Activated CD4-positive, alpha-beta T cell treated with anti-CD3 and anti-CD28 coated beads, Interleukin-2, amount 10 ng/mL, durations not matched to agents 24 days and 14 days (primary cell): ENCODE data around the gene RASGRP4. TPM values are rescaled to one million over a fixed set of nuclear protein-coding genes. Genes with fewer than 3 reads are reported as not detected.

Experiments used
- DNase-seq: peaks from one replicate; pipeline ENCODE4 v3.0.0; 2022
- H3K27ac Mint-ChIP-seq: one replicate; pipeline ENCODE4 v1.8.0; 2022; ENCODE audit warnings: mild to moderate bottlenecking, mixed read lengths
- H3K27me3 Mint-ChIP-seq: one replicate; pipeline ENCODE4 v1.8.0; 2022; ENCODE audit warnings: mixed read lengths
- H3K36me3 Mint-ChIP-seq: one replicate; pipeline ENCODE4 v1.8.0; 2022; ENCODE audit warnings: low read depth, mild to moderate bottlenecking, mixed read lengths
- H3K4me1 Mint-ChIP-seq: one replicate; pipeline ENCODE4 v1.8.0; 2021; ENCODE audit warnings: mixed read lengths
- H3K4me3 Mint-ChIP-seq: one replicate; pipeline ENCODE4 v1.8.0; 2022; ENCODE audit warnings: mild to moderate bottlenecking, moderate library complexity, mixed read lengths
- H3K9me3 Mint-ChIP-seq: one replicate; pipeline ENCODE4 v1.8.0; 2021; ENCODE audit warnings: mixed read lengths
- intact Hi-C: fragments of 100-400 bp; cut with micrococcal nuclease; formaldehyde crosslinking; loops from one replicate; pipeline ENCODE4 v1.15.1; 2023
- total RNA-seq: library from RNA; stranded (reverse); gene quantifications from 2 replicates; pipeline ENCODE4 v1.2.3, GENCODE V29; 2022

RASGRP4 gene
- total RNA-seq, 1 donor from 2014 or later: 2.1 TPM

GRCh38 chr19:38401148-38401547 lies 24.9 kb downstream of the RASGRP4 start:
- peaks cover 24% of the 10 kb centered on the region for H3K4me1 Mint-ChIP-seq
- H3K9me3 Mint-ChIP-seq: no peaks in the 10 kb centered on the region
- H3K27me3 Mint-ChIP-seq: peaks cover 2% of the 10 kb centered on the region
- H3K4me3 Mint-ChIP-seq: no peak overlapping the region
- no peak overlapping the region for H3K27ac Mint-ChIP-seq
- no peak for DNase-seq
- intact Hi-C loops: loop anchor here (10.0 kb wide), 1 partner anchor 494 kb away; the partner anchor contains the start of genes NFKBIB and SIRT2
- H3K36me3 Mint-ChIP-seq: peaks cover 10% of the 10 kb centered on the region

- Mint-ChIP-seq H3K4me1 (peaks cover 24% of the 10 kb centered on the region), H3K27ac (peak overlapping the region; percentile 38), H3K27me3 (peaks cover 2% of the 10 kb centered on the region), H3K4me3 (no peak overlapping the region), H3K9me3 (no peaks in the 10 kb centered on the region), H3K36me3 (peaks cover 8% of the 10 kb centered on the region)
- no peak for DNase-seq
- intact Hi-C loops: loop anchor here (10.0 kb wide), 1 partner anchor 494 kb away; the partner anchor contains the start of genes NFKBIB and SIRT2
Observed at GRCh38 chr19:38400361-38400760, 25.7 kb downstream of the RASGRP4 start.

GRCh38 chr19:38399537-38399936 lies 26.5 kb downstream of the RASGRP4 start:
- peaks cover 28% of the 10 kb centered on the region for H3K4me1 Mint-ChIP-seq
- H3K27ac Mint-ChIP-seq: no peak overlapping the region
- no peak for DNase-seq
- H3K36me3 Mint-ChIP-seq: peaks cover 2% of the 10 kb centered on the region
- peaks cover 2% of the 10 kb centered on the region for H3K27me3 Mint-ChIP-seq
- H3K9me3 Mint-ChIP-seq: no peaks in the 10 kb centered on the region
- no peak overlapping the region for H3K4me3 Mint-ChIP-seq
- intact Hi-C loops: no loop called here

GRCh38 chr19:38399081-38399480 lies 26.9 kb downstream of the RASGRP4 start:
- intact Hi-C loops: no loop called here
- H3K9me3 Mint-ChIP-seq: no peaks in the 10 kb centered on the region
- H3K27me3 Mint-ChIP-seq: peaks cover 2% of the 10 kb centered on the region
- H3K4me3 Mint-ChIP-seq: no peak overlapping the region
- H3K27ac Mint-ChIP-seq: no peak overlapping the region
- H3K4me1 Mint-ChIP-seq: peaks cover 25% of the 10 kb centered on the region
- peaks cover 2% of the 10 kb centered on the region for H3K36me3 Mint-ChIP-seq
- no peak for DNase-seq

GRCh38 chr19:38395381-38396114 lies 30.5 kb downstream of the RASGRP4 start:
- intact Hi-C loops: no loop called here

GRCh38 chr19:38394488-38394887 lies 31.5 kb downstream of the RASGRP4 start:
- DNase-seq: peak; percentile 93
- peaks cover 2% of the 10 kb centered on the region for H3K36me3 Mint-ChIP-seq
- H3K4me3 Mint-ChIP-seq: peak overlapping the region; percentile 85
- H3K9me3 Mint-ChIP-seq: no peaks in the 10 kb centered on the region
- intact Hi-C loops: no loop called here
- peaks cover 28% of the 10 kb centered on the region for H3K4me1 Mint-ChIP-seq
- H3K27me3 Mint-ChIP-seq: peaks cover 22% of the 10 kb centered on the region
- H3K27ac Mint-ChIP-seq: peak overlapping the region; percentile 84

More at GRCh38 chr19:38395381-38396114, 30.5 kb downstream of the RASGRP4 start:
- DNase-seq: peak; percentile 88
- H3K4me1 Mint-ChIP-seq: peaks cover 27% of the 10 kb centered on the region
- peak overlapping the region; percentile 84 for H3K27ac Mint-ChIP-seq
- no peaks in the 10 kb centered on the region for H3K9me3 Mint-ChIP-seq
- peaks cover 19% of the 10 kb centered on the region for H3K27me3 Mint-ChIP-seq
- H3K4me3 Mint-ChIP-seq: peak overlapping the region; percentile 85
- peaks cover 2% of the 10 kb centered on the region for H3K36me3 Mint-ChIP-seq

- no peaks in the 10 kb centered on the region for H3K9me3 Mint-ChIP-seq
- no peak overlapping the region for H3K4me3 Mint-ChIP-seq
- no peak overlapping the region for H3K27ac Mint-ChIP-seq
- intact Hi-C loops: no loop called here
- DNase-seq: no peak
- H3K27me3 Mint-ChIP-seq: peaks cover 29% of the 10 kb centered on the region
- peaks cover 36% of the 10 kb centered on the region for H3K4me1 Mint-ChIP-seq
- H3K36me3 Mint-ChIP-seq: peaks cover 2% of the 10 kb centered on the region
Observed at GRCh38 chr19:38392707-38393308, 33.2 kb downstream of the RASGRP4 start.

GRCh38 chr19:38391911-38392464 lies 34.0 kb downstream of the RASGRP4 start:
- Mint-ChIP-seq H3K4me1 (peaks cover 35% of the 10 kb centered on the region), H3K9me3 (no peaks in the 10 kb centered on the region), H3K4me3 (no peak overlapping the region), H3K27me3 (peaks cover 29% of the 10 kb centered on the region), H3K36me3 (peaks cover 5% of the 10 kb centered on the region), H3K27ac (no peak overlapping the region)
- no peak for DNase-seq
- intact Hi-C loops: no loop called here

GRCh38 chr19:38389957-38390924 lies 35.8 kb downstream of the RASGRP4 start:
- Mint-ChIP-seq H3K4me1 (peaks cover 27% of the 10 kb centered on the region), H3K27me3 (peaks cover 29% of the 10 kb centered on the region), H3K27ac (no peak overlapping the region), H3K9me3 (no peaks in the 10 kb centered on the region), H3K4me3 (peak overlapping the region; percentile 32), H3K36me3 (peaks cover 5% of the 10 kb centered on the region)
- no peak for DNase-seq
- intact Hi-C loops: no loop called here

GRCh38 chr19:38389101-38389925 lies 36.7 kb downstream of the RASGRP4 start:
- Mint-ChIP-seq H3K9me3 (no peaks in the 10 kb centered on the region), H3K4me3 (peak overlapping the region; percentile 32), H3K36me3 (peaks cover 13% of the 10 kb centered on the region), H3K27me3 (peaks cover 29% of the 10 kb centered on the region), H3K27ac (no peak overlapping the region), H3K4me1 (peaks cover 22% of the 10 kb centered on the region)
- no peak for DNase-seq
- intact Hi-C loops: no loop called here

- Mint-ChIP-seq H3K9me3 (no peaks in the 10 kb centered on the region), H3K36me3 (peaks cover 17% of the 10 kb centered on the region), H3K27me3 (peaks cover 24% of the 10 kb centered on the region), H3K27ac (peak within 1 kb of the TSS; percentile 72), H3K4me1 (peaks cover 19% of the 10 kb centered on the region), H3K4me3 (peak within 1 kb of the TSS; percentile 90)
- no peak for DNase-seq
- intact Hi-C loops: loop anchor here (1.0 kb wide), 1 partner anchor 52 kb away; no protein-coding TSS in a partner anchor
Observed at GRCh38 chr19:38388349-38389100, 37.5 kb downstream of the RASGRP4 start, which contains the start of gene SPRED3. TSS of gene SPRED3 (plus strand) at chr19:38388697. CDS start at chr19:38390303, 1,606 bp downstream.
